KMS-11 (cell line): ENCODE data around the gene TMEM120A.

Experiments used
- H2AFZ ChIP-seq: fragments of 200-600 bp; sonication (generic); 2 replicates; pipeline ENCODE4 v1.6.1; 2016; ENCODE audit warnings: antibody characterized with exemption, mixed run types, low read depth
- H3K27ac ChIP-seq: fragments of 200-600 bp; sonication (generic); 2 replicates; pipeline ENCODE4 v1.6.1; 2016; ENCODE audit warnings: mild to moderate bottlenecking, mixed run types
- H3K27me3 ChIP-seq: fragments of 200-600 bp; sonication (generic); 2 replicates; pipeline ENCODE4 v1.6.1; 2017; ENCODE audit warnings: mild to moderate bottlenecking, low read depth, mixed run types, moderate library complexity; ENCODE audit not compliant: insufficient read depth
- H3K36me3 ChIP-seq: fragments of 200-600 bp; sonication (generic); 2 replicates; pipeline ENCODE4 v1.6.1; 2017; ENCODE audit warnings: mild to moderate bottlenecking, mixed run types; ENCODE audit not compliant: insufficient read depth
- H3K4me1 ChIP-seq: fragments of 200-600 bp; sonication (generic); 2 replicates; pipeline ENCODE4 v1.6.1; 2016; ENCODE audit warnings: mild to moderate bottlenecking, low read depth, mixed run types; ENCODE audit not compliant: poor library complexity, severe bottlenecking
- H3K4me2 ChIP-seq: fragments of 200-600 bp; sonication (generic); 2 replicates; pipeline ENCODE4 v1.7.0; 2016; ENCODE audit warnings: mild to moderate bottlenecking, mixed run types
- H3K4me3 ChIP-seq: fragments of 200-600 bp; sonication (generic); IDR thresholded peaks from 2 replicates; pipeline ENCODE4 v1.6.1; 2017; ENCODE audit warnings: low read depth, low read length, mixed read lengths; ENCODE audit not compliant: insufficient read depth
- H3K79me2 ChIP-seq: fragments of 200-600 bp; sonication (generic); 2 replicates; pipeline ENCODE4 v1.6.1; 2016; ENCODE audit warnings: low read depth, mixed run types; ENCODE audit not compliant: insufficient read depth
- H3K9ac ChIP-seq: fragments of 200-600 bp; sonication (generic); 2 replicates; pipeline ENCODE4 v1.6.1; 2016; ENCODE audit warnings: mild to moderate bottlenecking, mixed run types
- H4K20me1 ChIP-seq: fragments of 200-600 bp; sonication (generic); 2 replicates; pipeline ENCODE4 v1.6.1; 2016; ENCODE audit warnings: mild to moderate bottlenecking, mixed run types; ENCODE audit not compliant: insufficient read depth
- TF ChIP-seq, protein P1 (sequence below): fragments of 200-600 bp; sonication (generic); conservative IDR thresholded peaks from 2 replicates; pipeline ENCODE4 v1.6.1; 2017; ENCODE audit warnings: low read depth, mild to moderate bottlenecking, antibody characterized with exemption, low read length, moderate library complexity, mixed read lengths

Gene TMEM120A

DNA sequence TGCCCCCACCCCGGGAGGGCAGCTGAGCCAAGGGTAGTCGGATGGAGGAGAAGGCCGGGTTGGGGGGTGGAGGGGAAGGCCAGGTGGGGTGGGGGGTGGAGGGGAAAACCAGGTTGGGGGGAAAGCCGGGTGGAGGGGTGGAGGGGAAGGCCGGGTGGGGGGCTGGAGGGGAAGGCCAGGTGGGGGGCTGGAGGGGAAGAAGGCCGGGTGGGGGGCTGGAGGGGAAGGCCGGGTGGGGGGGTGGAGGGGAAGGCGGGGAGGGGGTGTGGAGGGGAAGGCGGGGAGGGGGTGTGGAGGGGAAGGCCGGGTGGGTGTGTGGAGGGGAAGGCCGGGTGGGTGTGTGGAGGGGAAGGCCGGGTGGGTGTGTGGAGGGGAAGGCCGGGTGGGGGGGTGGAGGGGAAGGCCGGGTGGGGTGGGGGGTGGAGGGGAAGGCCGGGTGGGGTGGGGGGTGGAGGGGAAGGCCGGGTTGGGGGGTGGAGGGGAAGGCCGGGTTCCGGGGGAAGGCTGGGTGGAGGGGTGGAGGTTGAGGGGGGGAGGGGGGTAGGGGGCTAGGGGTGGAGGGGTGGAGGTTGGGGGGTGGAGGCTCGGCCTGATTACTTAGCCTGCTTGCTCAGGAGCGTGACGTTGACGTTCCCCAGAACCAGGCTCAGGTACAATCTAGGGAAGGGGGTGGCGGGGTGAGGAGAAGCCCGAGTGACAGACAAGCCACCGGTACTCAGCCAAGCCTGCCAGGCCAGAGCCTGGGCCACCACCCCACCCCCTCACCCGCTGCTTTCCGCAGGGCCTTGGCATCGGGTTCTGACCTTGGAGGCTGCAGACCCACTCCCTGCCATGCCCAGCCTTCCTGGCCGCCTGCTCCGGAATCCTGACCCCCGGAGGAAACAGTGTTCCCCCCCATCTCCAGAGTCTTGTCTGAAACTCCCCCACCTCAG lies 5.6 kb downstream of the TMEM120A start:
- no peak overlapping the region for H3K4me3 ChIP-seq
- H3K36me3 ChIP-seq = no peaks in the 10 kb centered on the region
- no peaks in the 10 kb centered on the region for H3K79me2 ChIP-seq
- H2AFZ ChIP-seq = no peak overlapping the region
- H3K27me3 ChIP-seq = no peaks in the 10 kb centered on the region
- TF ChIP-seq, protein P1, sequence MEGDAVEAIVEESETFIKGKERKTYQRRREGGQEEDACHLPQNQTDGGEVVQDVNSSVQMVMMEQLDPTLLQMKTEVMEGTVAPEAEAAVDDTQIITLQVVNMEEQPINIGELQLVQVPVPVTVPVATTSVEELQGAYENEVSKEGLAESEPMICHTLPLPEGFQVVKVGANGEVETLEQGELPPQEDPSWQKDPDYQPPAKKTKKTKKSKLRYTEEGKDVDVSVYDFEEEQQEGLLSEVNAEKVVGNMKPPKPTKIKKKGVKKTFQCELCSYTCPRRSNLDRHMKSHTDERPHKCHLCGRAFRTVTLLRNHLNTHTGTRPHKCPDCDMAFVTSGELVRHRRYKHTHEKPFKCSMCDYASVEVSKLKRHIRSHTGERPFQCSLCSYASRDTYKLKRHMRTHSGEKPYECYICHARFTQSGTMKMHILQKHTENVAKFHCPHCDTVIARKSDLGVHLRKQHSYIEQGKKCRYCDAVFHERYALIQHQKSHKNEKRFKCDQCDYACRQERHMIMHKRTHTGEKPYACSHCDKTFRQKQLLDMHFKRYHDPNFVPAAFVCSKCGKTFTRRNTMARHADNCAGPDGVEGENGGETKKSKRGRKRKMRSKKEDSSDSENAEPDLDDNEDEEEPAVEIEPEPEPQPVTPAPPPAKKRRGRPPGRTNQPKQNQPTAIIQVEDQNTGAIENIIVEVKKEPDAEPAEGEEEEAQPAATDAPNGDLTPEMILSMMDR = no peak
- H3K4me2 ChIP-seq = no peak overlapping the region
- H3K9ac ChIP-seq = no peak overlapping the region
- H4K20me1 ChIP-seq = no peaks in the 10 kb centered on the region
- H3K4me1 ChIP-seq = no peaks in the 10 kb centered on the region
- no peak overlapping the region for H3K27ac ChIP-seq

GRCh38 chr7:75987805-75988567 lies 6.4 kb downstream of the TMEM120A start:
- H3K79me2 ChIP-seq = no peaks in the 10 kb centered on the region
- H3K4me3 ChIP-seq = no peak overlapping the region
- no peak overlapping the region for H3K9ac ChIP-seq
- no peak overlapping the region for H3K4me2 ChIP-seq
- no peaks in the 10 kb centered on the region for H3K36me3 ChIP-seq
- no peaks in the 10 kb centered on the region for H3K27me3 ChIP-seq
- no peaks in the 10 kb centered on the region for H4K20me1 ChIP-seq
- no peak overlapping the region for H3K27ac ChIP-seq
- TF ChIP-seq, protein P1 = no peak
- no peaks in the 10 kb centered on the region for H3K4me1 ChIP-seq
- no peak overlapping the region for H2AFZ ChIP-seq

DNA sequence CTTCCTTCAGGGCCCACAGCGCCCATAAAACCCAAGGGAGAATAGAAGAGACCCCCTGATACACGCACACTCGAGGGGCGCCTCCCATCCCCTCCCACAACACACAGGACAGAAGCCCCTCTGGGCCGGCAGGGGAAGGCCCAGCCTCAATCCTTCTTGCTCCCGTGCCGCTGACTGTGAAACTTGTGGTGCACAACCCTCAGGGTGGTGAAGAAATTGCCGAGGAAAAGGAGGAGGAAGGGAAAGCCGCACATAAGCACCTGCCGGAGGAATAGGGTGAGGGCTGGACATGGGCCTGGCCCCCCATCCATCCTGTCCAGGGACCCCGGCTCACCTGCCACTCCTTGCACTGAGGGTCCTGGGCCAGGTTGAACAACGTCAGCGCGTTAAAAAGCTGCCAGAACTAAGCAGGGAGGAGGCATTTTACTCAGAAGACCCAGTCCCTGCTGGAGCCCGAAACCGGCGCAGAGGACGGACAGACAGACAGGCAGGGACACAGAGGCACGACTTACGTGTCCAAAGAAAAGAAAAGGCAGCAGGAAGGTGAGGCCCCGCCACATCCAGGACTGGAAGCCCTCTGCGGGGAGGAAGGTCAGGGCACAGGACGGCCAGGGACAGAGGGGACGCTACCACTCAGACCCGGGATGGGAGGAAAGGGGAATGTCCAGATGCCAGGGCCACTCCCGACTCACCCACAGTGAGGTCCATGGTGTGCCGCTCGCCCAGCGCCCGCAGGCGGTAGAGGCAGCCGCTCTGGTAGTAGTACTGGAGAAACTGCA lies 7.2 kb downstream of the TMEM120A start:
- H3K27ac ChIP-seq = no peak overlapping the region
- no peaks in the 10 kb centered on the region for H4K20me1 ChIP-seq
- H3K27me3 ChIP-seq = no peaks in the 10 kb centered on the region
- no peak overlapping the region for H3K4me3 ChIP-seq
- H3K79me2 ChIP-seq = no peaks in the 10 kb centered on the region
- no peak overlapping the region for H3K9ac ChIP-seq
- H3K4me2 ChIP-seq = no peak overlapping the region
- no peaks in the 10 kb centered on the region for H3K4me1 ChIP-seq
- TF ChIP-seq, protein P1 = no peak
- H2AFZ ChIP-seq = no peak overlapping the region
- no peaks in the 10 kb centered on the region for H3K36me3 ChIP-seq

DNA sequence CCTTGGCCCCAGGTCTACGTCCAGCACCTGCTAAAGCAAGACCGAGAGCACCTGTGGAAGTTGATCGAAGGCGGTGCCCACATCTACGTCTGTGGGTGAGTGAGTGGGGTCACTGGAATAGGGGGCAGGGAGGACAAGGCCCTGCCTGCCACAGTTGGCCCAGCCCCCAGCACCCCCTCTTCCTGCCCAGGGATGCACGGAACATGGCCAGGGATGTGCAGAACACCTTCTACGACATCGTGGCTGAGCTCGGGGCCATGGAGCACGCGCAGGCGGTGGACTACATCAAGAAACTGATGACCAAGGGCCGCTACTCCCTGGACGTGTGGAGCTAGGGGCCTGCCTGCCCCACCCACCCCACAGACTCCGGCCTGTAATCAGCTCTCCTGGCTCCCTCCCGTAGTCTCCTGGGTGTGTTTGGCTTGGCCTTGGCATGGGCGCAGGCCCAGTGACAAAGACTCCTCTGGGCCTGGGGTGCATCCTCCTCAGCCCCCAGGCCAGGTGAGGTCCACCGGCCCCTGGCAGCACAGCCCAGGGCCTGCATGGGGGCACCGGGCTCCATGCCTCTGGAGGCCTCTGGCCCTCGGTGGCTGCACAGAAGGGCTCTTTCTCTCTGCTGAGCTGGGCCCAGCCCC lies 8.1 kb downstream of the TMEM120A start:
- no peaks in the 10 kb centered on the region for H3K27me3 ChIP-seq
- no peak overlapping the region for H3K4me3 ChIP-seq
- no peak overlapping the region for H3K4me2 ChIP-seq
- H3K36me3 ChIP-seq = no peaks in the 10 kb centered on the region
- no peaks in the 10 kb centered on the region for H3K4me1 ChIP-seq
- H3K79me2 ChIP-seq = no peaks in the 10 kb centered on the region
- no peak overlapping the region for H2AFZ ChIP-seq
- no peak overlapping the region for H3K27ac ChIP-seq
- no peaks in the 10 kb centered on the region for H4K20me1 ChIP-seq
- TF ChIP-seq, protein P1 = no peak
- no peak overlapping the region for H3K9ac ChIP-seq
